LoVo (cell line): Measurements from ENCODE around the gene GDPD5.
A peak's percentile ranks its signal among the peaks of the same experiment; 100 is the strongest.

ENCODE experiments used
- DNase-seq: peaks from one replicate; pipeline ENCODE4 v3.0.0-alpha.2; 2016; ENCODE audit warnings: low spot score

The GDPD5 gene

GRCh38 chr11:75442161-75442885 lies 83.4 kb downstream of the GDPD5 start:
- no peak for DNase-seq

- DNase-seq: no peak
These were observed 84.0 kb downstream of the GDPD5 start for GRCh38 chr11:75441804-75442132.

GRCh38 chr11:75440960-75441803 lies 84.6 kb downstream of the GDPD5 start:
- no peak for DNase-seq

GRCh38 chr11:75439495-75440120 lies 86.1 kb downstream of the GDPD5 start:
- DNase-seq: no peak

- DNase-seq: no peak
These were observed 86.7 kb downstream of the GDPD5 start for GRCh38 chr11:75439026-75439425.

GRCh38 chr11:75437966-75438659 lies 87.6 kb downstream of the GDPD5 start:
- DNase-seq: no peak

GRCh38 chr11:75436806-75437205 lies 88.9 kb downstream of the GDPD5 start:
- no peak for DNase-seq

- no peak for DNase-seq
These were observed 90.2 kb downstream of the GDPD5 start for GRCh38 chr11:75435571-75435925.

GRCh38 chr11:75434886-75435570 lies 90.7 kb downstream of the GDPD5 start:
- DNase-seq: no peak

- no peak for DNase-seq
These were observed 91.7 kb downstream of the GDPD5 start for GRCh38 chr11:75434051-75434450.

GRCh38 chr11:75433443-75433842 lies 92.3 kb downstream of the GDPD5 start:
- no peak for DNase-seq

- DNase-seq: no peak
These were observed 92.8 kb downstream of the GDPD5 start, which contains the start of gene KLHL35 for GRCh38 chr11:75432911-75433321. Gene KLHL35, minus strand, starts transcription at chr11:75433203. Its CDS starts 2,574 bp downstream, at chr11:75430629.

GRCh38 chr11:75431533-75432525 lies 93.9 kb downstream of the GDPD5 start:
- DNase-seq: no peak

GRCh38 chr11:75430714-75431532 lies 94.8 kb downstream of the GDPD5 start:
- DNase-seq: peak; percentile 27

GRCh38 chr11:75429902-75430713 lies 95.6 kb downstream of the GDPD5 start:
- peak; percentile 84 for DNase-seq

GRCh38 chr11:75429641-75429901 lies 96.2 kb downstream of the GDPD5 start:
- no peak for DNase-seq

- no peak for DNase-seq
These were observed 96.6 kb downstream of the GDPD5 start for GRCh38 chr11:75428989-75429640.

GRCh38 chr11:75428281-75428724 lies 97.4 kb downstream of the GDPD5 start:
- no peak for DNase-seq
